Hepatocyte (in vitro differentiated cells): ENCODE data around the gene GEMIN5.

ENCODE experiments used
- CTCF ChIP-seq: fragments of 200-600 bp; sonication (generic); IDR thresholded peaks from 2 replicates; pipeline ENCODE4 v1.5.1; 2016; ENCODE audit warnings: antibody characterized with exemption, mild to moderate bottlenecking; ENCODE audit not compliant: poor library complexity
- EZH2 ChIP-seq: fragments of 200-600 bp; sonication (generic); IDR thresholded peaks from 2 replicates; pipeline ENCODE4 v1.6.1; 2016; ENCODE audit warnings: antibody characterized with exemption, mild to moderate bottlenecking, borderline replicate concordance
- EZH2phosphoT487 ChIP-seq: fragments of 200-600 bp; sonication (generic); IDR thresholded peaks from one replicate; pipeline ENCODE4 v1.6.1; 2018; ENCODE audit warnings: antibody characterized with exemption, mild to moderate bottlenecking, low read depth, moderate library complexity; ENCODE audit not compliant: unreplicated experiment, severe bottlenecking

GRCh38 chr5:154966874-154967273 lies 28.9 kb upstream of the GEMIN5 start:
- TF ChIP-seq CTCF (no peak), EZH2 (no peak), EZH2phosphoT487 (no peak)
